Parathyroid adenoma (tissue), 2 donors: ENCODE results near the gene FOXN3.

ENCODE experiments used
- H2AFZ ChIP-seq: fragments of 300-600 bp; sonication (generic); one replicate; pipeline ENCODE4 v1.7.0; 2017; ENCODE audit warnings: antibody characterized with exemption, mild to moderate bottlenecking
- H3K27ac ChIP-seq: fragments of 300-600 bp; sonication (generic); one replicate; pipeline ENCODE4 v1.7.0; 2017
- H3K27me3 ChIP-seq: fragments of 300-600 bp; sonication (generic); one replicate; pipeline ENCODE4 v1.7.0; 2017; ENCODE audit warnings: low read length; ENCODE audit not compliant: control insufficient read depth, insufficient read depth
- H3K36me3 ChIP-seq: fragments of 300-600 bp; sonication (generic); one replicate; pipeline ENCODE4 v1.7.0; 2017; ENCODE audit warnings: low read length; ENCODE audit not compliant: control insufficient read depth, insufficient read depth
- H3K4me1 ChIP-seq: fragments of 300-600 bp; sonication (generic); one replicate; pipeline ENCODE4 v1.7.0; 2017; ENCODE audit warnings: control low read depth
- H3K4me2 ChIP-seq: fragments of 300-600 bp; sonication (generic); one replicate; pipeline ENCODE4 v1.7.0; 2017; ENCODE audit warnings: low read length
- H3K4me3 ChIP-seq: fragments of 300-600 bp; sonication (generic); one replicate; pipeline ENCODE4 v1.7.0; 2017; ENCODE audit warnings: low read depth, low read length
- H3K79me2 ChIP-seq: fragments of 300-600 bp; sonication (generic); one replicate; pipeline ENCODE4 v1.7.0; 2017; ENCODE audit warnings: control low read depth
- H3K9ac ChIP-seq: fragments of 300-600 bp; sonication (generic); one replicate; pipeline ENCODE4 v1.7.0; 2017; ENCODE audit warnings: mild to moderate bottlenecking
- H3K9me3 ChIP-seq: fragments of 300-600 bp; sonication (generic); one replicate; pipeline ENCODE4 v1.7.0; 2017; ENCODE audit warnings: low read length; ENCODE audit not compliant: control insufficient read depth
- TF ChIP-seq, protein P1 (sequence below): fragments of 300-600 bp; sonication (generic); IDR thresholded peaks from one replicate; pipeline ENCODE4 v1.7.0; 2017; ENCODE audit warnings: antibody characterized with exemption, mild to moderate bottlenecking
- donor health status: primary hyperparathyroidism.

The FOXN3 gene

DNA sequence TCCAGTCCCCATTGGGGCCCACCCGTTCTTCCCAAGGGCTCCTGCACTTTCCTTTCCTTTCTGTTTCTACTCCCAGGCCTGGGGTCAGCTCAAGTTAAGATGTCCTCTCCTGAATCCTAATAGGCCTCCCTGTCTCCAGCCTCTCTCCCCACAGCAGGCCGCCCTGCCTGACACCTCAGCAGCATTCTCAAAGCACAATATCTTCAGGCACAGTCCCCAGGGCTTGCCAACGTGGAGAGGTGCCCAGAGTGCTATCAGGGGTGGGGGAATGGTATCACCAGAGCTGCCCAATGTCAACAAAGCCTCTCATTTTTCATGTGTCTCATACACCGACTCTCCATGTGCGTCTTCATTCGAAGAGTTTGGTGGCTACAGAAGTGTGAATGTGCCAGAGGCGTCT is 123.0 kb downstream of the FOXN3 start:
- no peak overlapping the region for H3K4me2 ChIP-seq
- no peaks in the 10 kb centered on the region for H3K4me1 ChIP-seq
- H3K27me3 ChIP-seq: no peaks in the 10 kb centered on the region
- H2AFZ ChIP-seq: no peak overlapping the region
- TF ChIP-seq, protein P1, sequence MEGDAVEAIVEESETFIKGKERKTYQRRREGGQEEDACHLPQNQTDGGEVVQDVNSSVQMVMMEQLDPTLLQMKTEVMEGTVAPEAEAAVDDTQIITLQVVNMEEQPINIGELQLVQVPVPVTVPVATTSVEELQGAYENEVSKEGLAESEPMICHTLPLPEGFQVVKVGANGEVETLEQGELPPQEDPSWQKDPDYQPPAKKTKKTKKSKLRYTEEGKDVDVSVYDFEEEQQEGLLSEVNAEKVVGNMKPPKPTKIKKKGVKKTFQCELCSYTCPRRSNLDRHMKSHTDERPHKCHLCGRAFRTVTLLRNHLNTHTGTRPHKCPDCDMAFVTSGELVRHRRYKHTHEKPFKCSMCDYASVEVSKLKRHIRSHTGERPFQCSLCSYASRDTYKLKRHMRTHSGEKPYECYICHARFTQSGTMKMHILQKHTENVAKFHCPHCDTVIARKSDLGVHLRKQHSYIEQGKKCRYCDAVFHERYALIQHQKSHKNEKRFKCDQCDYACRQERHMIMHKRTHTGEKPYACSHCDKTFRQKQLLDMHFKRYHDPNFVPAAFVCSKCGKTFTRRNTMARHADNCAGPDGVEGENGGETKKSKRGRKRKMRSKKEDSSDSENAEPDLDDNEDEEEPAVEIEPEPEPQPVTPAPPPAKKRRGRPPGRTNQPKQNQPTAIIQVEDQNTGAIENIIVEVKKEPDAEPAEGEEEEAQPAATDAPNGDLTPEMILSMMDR: no peak
- no peaks in the 10 kb centered on the region for H3K9me3 ChIP-seq
- H3K79me2 ChIP-seq: peaks cover 46% of the 10 kb centered on the region
- H3K9ac ChIP-seq: no peak overlapping the region
- H3K27ac ChIP-seq: no peak overlapping the region
- no peaks in the 10 kb centered on the region for H3K36me3 ChIP-seq
- no peak overlapping the region for H3K4me3 ChIP-seq

DNA sequence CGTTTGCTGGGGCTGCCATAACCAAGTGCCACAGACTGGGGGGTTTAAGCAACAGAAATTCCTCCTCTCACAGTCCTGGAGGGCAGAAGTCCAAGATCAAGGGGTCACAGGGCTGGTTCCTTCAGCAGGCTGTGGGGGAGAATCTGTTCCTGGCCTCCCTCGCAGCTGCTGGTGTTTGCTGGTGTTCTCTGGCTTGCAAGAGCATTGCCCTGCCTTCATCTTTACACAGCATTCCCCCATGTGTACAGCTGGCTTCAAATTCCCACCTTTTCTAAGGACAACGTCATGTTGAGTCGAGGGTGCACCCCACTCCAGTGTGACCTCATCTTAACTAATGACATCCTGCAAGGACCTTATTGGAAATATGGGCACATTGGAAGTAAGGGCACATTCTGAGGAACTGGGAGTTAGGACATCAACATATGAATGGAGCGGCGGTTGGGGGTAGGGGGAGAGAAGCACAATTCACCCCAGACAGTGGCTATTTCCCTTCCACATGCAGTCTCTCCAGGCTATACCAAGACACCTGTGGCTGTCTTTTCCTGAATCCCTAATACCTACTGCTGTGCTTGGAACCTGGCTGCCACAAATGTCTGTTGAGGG is 123.6 kb downstream of the FOXN3 start:
- Histone ChIP-seq H3K36me3 (no peaks in the 10 kb centered on the region), H3K27me3 (no peaks in the 10 kb centered on the region), H3K4me2 (no peak overlapping the region), H3K79me2 (peaks cover 42% of the 10 kb centered on the region), H2AFZ (no peak overlapping the region), H3K9ac (no peak overlapping the region), H3K27ac (no peak overlapping the region), H3K4me1 (no peaks in the 10 kb centered on the region), H3K9me3 (no peaks in the 10 kb centered on the region), H3K4me3 (no peak overlapping the region)
- TF ChIP-seq, protein P1: no peak

DNA sequence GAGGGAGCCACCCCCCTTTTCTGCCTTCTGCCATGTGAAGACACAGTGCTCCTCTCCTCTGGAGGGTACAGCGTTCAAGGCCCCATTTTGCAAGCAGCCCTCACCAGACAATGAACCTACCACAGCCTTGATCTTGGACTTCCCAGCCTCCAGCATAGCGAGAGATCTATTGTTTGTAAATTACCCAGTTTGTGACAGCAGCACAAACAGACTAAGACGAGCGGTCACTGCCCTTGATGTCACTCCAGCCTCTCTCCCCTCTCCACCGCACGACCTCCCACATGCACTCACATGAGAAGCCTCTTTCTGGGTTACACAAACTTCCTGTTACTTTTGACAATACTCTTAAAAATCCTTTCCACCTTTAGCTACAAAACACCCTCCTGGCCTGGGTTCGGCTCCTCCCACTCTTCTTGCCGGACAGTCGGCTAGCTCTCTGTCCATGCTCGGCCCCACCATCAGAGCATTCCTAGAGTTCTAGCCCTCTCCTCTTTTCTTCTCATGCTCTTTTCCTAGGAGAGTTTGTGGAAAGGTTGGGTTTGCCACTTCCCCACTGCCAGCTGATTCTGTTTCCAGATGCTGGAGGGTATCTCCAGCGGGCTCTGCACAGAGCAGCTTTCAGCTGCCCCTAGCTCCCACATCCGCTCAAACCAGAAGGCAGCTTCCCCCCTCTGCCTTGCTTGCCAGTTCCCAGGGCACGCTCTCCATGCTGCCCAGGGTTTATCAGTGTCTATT is 124.3 kb downstream of the FOXN3 start:
- no peak overlapping the region for H3K4me3 ChIP-seq
- no peak overlapping the region for H3K9ac ChIP-seq
- H3K4me2 ChIP-seq: no peak overlapping the region
- no peaks in the 10 kb centered on the region for H3K4me1 ChIP-seq
- no peaks in the 10 kb centered on the region for H3K27me3 ChIP-seq
- H2AFZ ChIP-seq: no peak overlapping the region
- H3K27ac ChIP-seq: no peak overlapping the region
- TF ChIP-seq, protein P1: no peak
- H3K9me3 ChIP-seq: no peaks in the 10 kb centered on the region
- no peaks in the 10 kb centered on the region for H3K36me3 ChIP-seq
- peaks cover 42% of the 10 kb centered on the region for H3K79me2 ChIP-seq

DNA sequence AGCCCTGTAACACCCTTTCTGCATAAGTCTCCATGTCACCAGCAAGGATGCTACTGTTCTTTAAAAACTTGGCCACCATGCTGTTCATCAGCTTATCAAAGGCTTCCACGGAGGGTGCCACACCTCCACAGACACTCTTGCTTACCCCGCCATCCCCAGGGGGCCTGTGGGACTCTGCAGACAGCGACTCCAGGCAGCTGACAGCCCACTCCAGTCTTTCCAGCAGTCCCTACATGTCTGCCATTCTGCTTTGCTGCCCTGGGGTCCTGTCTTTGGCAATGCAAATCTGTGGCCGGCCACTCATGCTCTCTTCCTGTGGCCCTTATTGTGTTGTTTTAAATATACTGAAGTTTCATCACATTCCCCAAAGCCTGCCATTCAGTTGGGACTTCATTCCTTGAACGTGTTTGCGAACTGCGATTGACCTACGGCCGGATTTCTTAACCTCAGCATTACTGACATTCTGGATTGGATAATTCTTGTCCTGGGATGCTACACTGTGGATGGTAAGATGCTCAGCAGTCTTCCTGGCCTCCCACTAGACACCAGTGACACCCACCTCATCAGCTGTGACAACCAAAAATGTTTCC is 125.6 kb downstream of the FOXN3 start:
- Histone ChIP-seq H3K4me3 (no peak overlapping the region), H3K79me2 (peaks cover 44% of the 10 kb centered on the region), H3K36me3 (no peaks in the 10 kb centered on the region), H3K27me3 (no peaks in the 10 kb centered on the region), H3K9ac (no peak overlapping the region), H3K9me3 (no peaks in the 10 kb centered on the region), H2AFZ (no peak overlapping the region), H3K4me1 (no peaks in the 10 kb centered on the region), H3K27ac (no peak overlapping the region), H3K4me2 (no peak overlapping the region)
- TF ChIP-seq, protein P1: no peak
